Fibroblast of villous mesenchyme (primary cell): ENCODE results near the gene TRPM4. TPM values are rescaled to one million over a fixed set of nuclear protein-coding genes. Genes with fewer than 3 reads are reported as not detected.

ENCODE experiments used
- DNase-seq: peaks from one replicate; pipeline ENCODE4 v3.0.0-alpha.2; 2010; ENCODE audit warnings: low read depth
- H3K4me3 ChIP-seq: 2 replicates; pipeline ENCODE4 v1.5.1; 2011; ENCODE audit warnings: low read depth, mild to moderate bottlenecking, low read length
- total RNA-seq: library from RNA; depleted of rRNA; stranded (reverse); fragments of >200 nt; gene quantifications from 2 replicates; pipeline ENCODE4 v1.2.3, GENCODE V29; 2012
- TF ChIP-seq, protein P1 (sequence below): IDR thresholded peaks from 2 replicates; pipeline ENCODE4 v1.5.1; 2012; ENCODE audit warnings: low read depth, mild to moderate bottlenecking, low read length; ENCODE audit not compliant: insufficient read depth

The TRPM4 gene
- total RNA-seq: 17.3 and 18.0 TPM in 2 replicates

DNA sequence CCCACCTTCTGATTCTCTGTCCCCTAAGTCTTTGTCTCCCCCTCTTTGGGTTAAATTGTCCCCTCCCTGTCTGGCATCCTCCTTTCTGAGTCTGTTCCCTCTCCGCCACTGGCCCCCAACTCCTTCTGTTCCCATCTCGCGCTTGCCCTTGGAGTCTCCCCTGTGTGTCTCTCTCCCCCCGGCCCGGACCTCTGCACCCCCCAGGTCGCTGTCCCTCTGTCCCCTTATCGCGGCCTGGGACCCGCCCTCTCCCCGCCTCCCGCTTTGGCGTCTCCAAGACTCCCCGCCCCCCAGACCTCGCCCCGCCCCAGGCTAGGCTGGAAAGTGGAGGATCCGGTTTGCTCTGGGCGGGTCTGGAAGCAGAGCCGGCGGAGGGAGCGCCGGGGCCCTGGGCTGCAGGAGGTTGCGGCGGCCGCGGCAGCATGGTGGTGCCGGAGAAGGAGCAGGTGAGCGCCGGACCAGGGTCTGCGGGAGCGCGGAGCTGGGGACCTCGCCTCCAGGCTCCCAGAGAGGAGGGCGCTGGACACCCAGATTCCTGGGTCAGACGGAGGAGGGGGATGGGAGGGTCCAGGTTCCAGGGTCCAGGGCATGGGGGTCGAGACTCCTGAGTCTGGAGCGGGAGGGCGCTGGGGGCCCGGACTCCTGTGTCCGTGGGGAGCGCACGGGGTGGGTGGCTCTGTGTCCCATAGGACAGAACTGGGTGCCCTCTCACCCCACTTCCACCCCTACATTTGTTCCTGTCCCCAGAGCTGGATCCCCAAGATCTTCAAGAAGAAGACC is at the start of gene TRPM4:
TSS of gene TRPM4 (plus strand) at position 348 of the 780 bp plus-strand sequence. CDS start at position 423, 75 bp downstream.
- peak; percentile 73 for DNase-seq
- H3K4me3 ChIP-seq: peak within 1 kb of the TSS; percentile 94
- TF ChIP-seq, protein P1, sequence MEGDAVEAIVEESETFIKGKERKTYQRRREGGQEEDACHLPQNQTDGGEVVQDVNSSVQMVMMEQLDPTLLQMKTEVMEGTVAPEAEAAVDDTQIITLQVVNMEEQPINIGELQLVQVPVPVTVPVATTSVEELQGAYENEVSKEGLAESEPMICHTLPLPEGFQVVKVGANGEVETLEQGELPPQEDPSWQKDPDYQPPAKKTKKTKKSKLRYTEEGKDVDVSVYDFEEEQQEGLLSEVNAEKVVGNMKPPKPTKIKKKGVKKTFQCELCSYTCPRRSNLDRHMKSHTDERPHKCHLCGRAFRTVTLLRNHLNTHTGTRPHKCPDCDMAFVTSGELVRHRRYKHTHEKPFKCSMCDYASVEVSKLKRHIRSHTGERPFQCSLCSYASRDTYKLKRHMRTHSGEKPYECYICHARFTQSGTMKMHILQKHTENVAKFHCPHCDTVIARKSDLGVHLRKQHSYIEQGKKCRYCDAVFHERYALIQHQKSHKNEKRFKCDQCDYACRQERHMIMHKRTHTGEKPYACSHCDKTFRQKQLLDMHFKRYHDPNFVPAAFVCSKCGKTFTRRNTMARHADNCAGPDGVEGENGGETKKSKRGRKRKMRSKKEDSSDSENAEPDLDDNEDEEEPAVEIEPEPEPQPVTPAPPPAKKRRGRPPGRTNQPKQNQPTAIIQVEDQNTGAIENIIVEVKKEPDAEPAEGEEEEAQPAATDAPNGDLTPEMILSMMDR: no peak

DNA sequence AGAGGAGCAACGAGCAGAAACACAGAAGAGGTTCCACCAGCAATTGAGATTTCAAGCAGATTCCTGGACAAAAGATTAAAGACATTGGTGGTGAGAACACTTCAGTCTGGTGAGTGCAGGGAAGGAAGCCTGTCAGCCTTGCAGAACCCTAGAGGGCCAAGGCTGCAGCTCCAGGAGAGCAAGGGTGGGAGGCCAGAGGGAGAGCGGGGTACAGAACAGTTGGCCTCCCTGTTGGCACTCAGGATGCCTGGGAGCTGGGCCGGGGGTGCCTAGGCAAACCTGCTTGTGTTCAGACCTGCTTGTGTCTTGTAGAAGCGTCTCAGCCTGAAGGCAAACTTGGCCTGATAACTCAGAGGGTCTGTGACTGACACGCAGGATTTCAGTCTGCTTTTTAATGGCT is 48.5 kb upstream of the TRPM4 start:
- no peak for DNase-seq
- H3K4me3 ChIP-seq: no peak overlapping the region
- TF ChIP-seq, protein P1: no peak

DNA sequence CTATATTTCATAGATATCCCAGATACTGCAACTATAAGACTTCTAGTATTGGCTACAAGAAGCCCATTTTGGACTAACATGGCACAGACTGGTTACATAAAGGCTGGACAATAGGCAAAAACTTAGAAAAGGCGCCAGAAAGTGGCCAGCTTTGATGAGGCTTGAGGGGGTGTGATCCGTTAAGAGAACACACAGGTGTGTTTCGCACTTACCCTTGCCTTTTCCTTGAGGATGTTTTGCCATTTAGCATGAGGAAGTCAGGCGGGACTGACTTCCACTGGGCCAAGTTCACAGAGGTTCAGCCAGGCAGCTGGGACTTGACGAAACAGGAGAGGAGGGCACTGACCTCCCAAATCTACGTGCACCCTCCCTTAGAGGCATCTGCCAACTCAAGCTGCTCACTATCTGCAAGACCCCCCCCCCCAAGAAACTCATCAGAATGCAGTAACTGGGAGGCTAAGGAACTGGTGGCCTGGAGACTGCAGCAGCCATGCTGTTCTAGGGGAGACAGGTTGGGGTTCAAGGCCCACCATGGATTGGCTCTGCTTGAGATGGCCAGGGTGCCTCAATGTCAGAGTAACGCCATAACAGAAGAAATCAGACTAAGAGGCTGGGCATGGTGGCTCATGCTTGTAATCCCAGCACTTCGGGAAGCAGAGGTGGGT is 47.9 kb upstream of the TRPM4 start:
- TF ChIP-seq, protein P1: no peak

DNA sequence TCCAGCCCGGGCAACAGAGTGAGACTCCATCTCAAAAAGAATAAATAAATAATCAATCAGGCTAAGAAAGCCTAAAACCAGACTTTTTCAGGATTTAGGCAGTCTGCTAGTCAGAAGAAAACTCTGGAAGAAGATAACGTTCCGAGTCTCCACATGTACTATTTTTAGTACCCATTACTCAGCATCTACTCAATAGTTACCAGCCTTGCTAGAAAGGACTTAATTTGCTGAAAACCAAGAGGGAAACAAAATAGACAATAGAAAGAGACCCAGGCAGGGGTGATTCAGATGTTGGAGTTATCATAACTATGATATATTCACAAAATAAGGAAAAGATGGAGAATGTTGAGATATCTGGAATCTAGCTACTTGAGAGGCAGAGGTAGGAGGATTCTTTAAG is 47.0 kb upstream of the TRPM4 start:
- H3K4me3 ChIP-seq: no peak overlapping the region
- TF ChIP-seq, protein P1: no peak
- DNase-seq: no peak

More for the DNA sequence above, 47.9 kb upstream of the TRPM4 start:
- no peak overlapping the region for H3K4me3 ChIP-seq
- no peak for DNase-seq

- TF ChIP-seq, protein P1: no peak
- DNase-seq: no peak
- no peak overlapping the region for H3K4me3 ChIP-seq
Observed at GRCh38 chr19:49111218-49111998, 46.2 kb upstream of the TRPM4 start.

DNA sequence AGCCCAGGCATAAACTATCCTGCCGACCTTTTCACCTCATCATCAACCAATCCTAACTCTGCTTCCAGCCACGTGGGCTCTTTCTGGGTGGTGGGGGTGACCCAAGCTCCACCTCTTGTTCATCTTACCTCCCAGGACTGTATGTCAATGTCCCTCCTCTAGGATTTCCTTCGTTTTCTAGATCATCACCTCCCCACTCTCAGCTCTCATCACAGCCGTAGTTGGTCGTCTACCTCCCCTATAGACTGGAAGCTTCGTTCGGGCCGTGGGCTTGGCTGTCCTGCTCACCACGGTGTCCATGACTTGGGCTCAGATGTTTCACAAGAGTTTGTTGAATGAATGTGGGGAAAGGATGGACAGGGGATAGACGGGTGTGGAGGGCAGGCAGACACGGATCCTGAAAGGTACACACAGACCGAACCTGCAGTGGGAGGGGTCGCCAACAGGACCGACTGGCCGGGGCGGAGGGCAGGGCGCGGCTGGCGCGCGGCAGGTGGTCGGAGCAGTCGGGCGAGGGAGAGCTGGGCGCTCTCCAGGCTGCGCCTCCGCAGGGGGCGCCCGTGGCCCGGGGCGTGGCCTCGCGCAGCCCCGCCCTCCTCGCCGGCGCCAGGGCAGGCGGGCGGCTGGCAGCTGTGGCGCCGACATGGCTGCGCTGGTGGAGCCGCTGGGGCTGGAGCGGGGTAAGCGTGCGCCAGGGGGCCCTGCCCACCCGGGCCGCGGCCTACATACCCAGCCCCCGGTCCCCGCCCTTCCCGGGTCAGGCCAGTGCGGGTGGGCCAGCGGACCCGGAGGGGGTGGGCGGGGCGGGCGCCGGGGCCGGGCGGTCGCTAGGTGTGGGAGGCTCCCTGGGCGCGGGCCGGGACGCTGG is 43.6 kb upstream of the TRPM4 start, which contains the start of gene LIN7B:
TSS of gene LIN7B (plus strand) at position 609 of the 868 bp plus-strand sequence. CDS start at position 644, 35 bp downstream.
- peak within 1 kb of the TSS; percentile 79 for H3K4me3 ChIP-seq
- TF ChIP-seq, protein P1: peak; percentile 31
- peak; percentile 58 for DNase-seq
